GM23248 (cell line): ENCODE measurements around the gene MAGEC1. TPM values are rescaled to one million over a fixed set of nuclear protein-coding genes. Genes with fewer than 3 reads are reported as not detected.
"Not testable (repeated sequence)": the region's sequence is repeated elsewhere in the genome, so short reads cannot be mapped to it uniquely, and the experiment has no call there.

Experiments used
- DNase-seq: peaks from one replicate; pipeline ENCODE4 v3.0.0-alpha.2; 2015
- H2AFZ ChIP-seq: fragments of 200-600 bp; sonication (generic); 2 replicates; pipeline ENCODE4 v1.6.1; 2016; ENCODE audit warnings: antibody characterized with exemption
- H3F3A ChIP-seq: fragments of 200-600 bp; sonication (generic); 2 replicates; pipeline ENCODE4 v1.6.1; 2016; ENCODE audit warnings: mild to moderate bottlenecking, antibody characterized with exemption, mixed run types; ENCODE audit not compliant: insufficient read depth
- H3K27ac ChIP-seq: fragments of 200-600 bp; sonication (generic); 2 replicates; pipeline ENCODE4 v1.5.1; 2016; ENCODE audit warnings: mild to moderate bottlenecking
- H3K27me3 ChIP-seq: fragments of 200-600 bp; sonication (generic); replicated peaks from 2 replicates; pipeline ENCODE4 v1.6.1; 2016; ENCODE audit warnings: mild to moderate bottlenecking; ENCODE audit not compliant: insufficient read depth
- H3K36me3 ChIP-seq: fragments of 200-600 bp; sonication (generic); 2 replicates; pipeline ENCODE4 v1.6.1; 2016; ENCODE audit warnings: low read depth, mild to moderate bottlenecking
- H3K4me1 ChIP-seq: fragments of 200-600 bp; sonication (generic); 2 replicates; pipeline ENCODE4 v1.6.1; 2016; ENCODE audit warnings: mild to moderate bottlenecking; ENCODE audit not compliant: insufficient read depth
- H3K4me2 ChIP-seq: fragments of 200-600 bp; sonication (generic); one replicate; pipeline ENCODE4 v1.6.1; 2016; ENCODE audit warnings: mild to moderate bottlenecking; ENCODE audit not compliant: unreplicated experiment
- H3K4me3 ChIP-seq: fragments of 200-600 bp; sonication (generic); 2 replicates; pipeline ENCODE4 v1.5.1; 2016; ENCODE audit warnings: mild to moderate bottlenecking
- H3K79me2 ChIP-seq: fragments of 200-600 bp; sonication (generic); 2 replicates; pipeline ENCODE4 v1.6.1; 2016; ENCODE audit warnings: mild to moderate bottlenecking; ENCODE audit not compliant: insufficient read depth
- H3K9ac ChIP-seq: fragments of 200-600 bp; sonication (generic); 2 replicates; pipeline ENCODE4 v1.6.1; 2016; ENCODE audit warnings: mild to moderate bottlenecking
- H3K9me2 ChIP-seq: fragments of 200-600 bp; sonication (generic); 2 replicates; pipeline ENCODE4 v1.6.1; 2016; ENCODE audit warnings: mixed run types, mild to moderate bottlenecking, moderate library complexity; ENCODE audit not compliant: insufficient read depth
- H3K9me3 ChIP-seq: fragments of 200-600 bp; sonication (generic); one replicate; pipeline ENCODE4 v1.6.1; 2017; ENCODE audit warnings: low read depth
- H4K20me1 ChIP-seq: fragments of 200-600 bp; sonication (generic); 2 replicates; pipeline ENCODE4 v1.6.0; 2016; ENCODE audit not compliant: insufficient read depth
- EZH2 ChIP-seq: fragments of 200-600 bp; sonication (generic); IDR thresholded peaks from 2 replicates; pipeline ENCODE4 v1.6.1; 2018; ENCODE audit warnings: antibody characterized with exemption, mild to moderate bottlenecking; ENCODE audit not compliant: insufficient read depth, poor library complexity, severe bottlenecking
- EZH2phosphoT487 ChIP-seq: fragments of 200-600 bp; sonication (generic); IDR thresholded peaks from 2 replicates; pipeline ENCODE4 v1.6.1; 2018; ENCODE audit warnings: antibody characterized with exemption, moderate library complexity, mild to moderate bottlenecking, low read depth; ENCODE audit not compliant: insufficient read depth
- WGBS, 2 experiments: methylation state at CpG; one replicate each; pipeline ENCODE4 v1.1.6; 2015 to 2017; ENCODE audit warnings: low lambda C conversion rate in 2 of 2, low coverage in 1 of 2; ENCODE audit errors: missing lambda C conversion rate in 2 of 2; 5-methylcytosine and 5-hydroxymethylcytosine counted together
- in situ Hi-C: fragments of 300-500 bp; cut with MboI; formaldehyde crosslinking; loops from 2 replicates; pipeline ENCODE4 v1.15.0; 2020
- polyA plus RNA-seq: library from polyadenylated mRNA; unstranded; fragments of >200 nt; fragmentation: Nextera tagmentation; extraction: Ambion mirVana; gene quantifications from 2 replicates; pipeline ENCODE4 v1.2.1, GENCODE V29; 2016
- total RNA-seq: library from RNA; depleted of rRNA; stranded (reverse); fragments of >200 nt; shearing (Covaris generic); gene quantifications from 2 replicates; pipeline ENCODE4 v1.2.3, GENCODE V29; 2014; rRNA removed

Gene MAGEC1, protein sequence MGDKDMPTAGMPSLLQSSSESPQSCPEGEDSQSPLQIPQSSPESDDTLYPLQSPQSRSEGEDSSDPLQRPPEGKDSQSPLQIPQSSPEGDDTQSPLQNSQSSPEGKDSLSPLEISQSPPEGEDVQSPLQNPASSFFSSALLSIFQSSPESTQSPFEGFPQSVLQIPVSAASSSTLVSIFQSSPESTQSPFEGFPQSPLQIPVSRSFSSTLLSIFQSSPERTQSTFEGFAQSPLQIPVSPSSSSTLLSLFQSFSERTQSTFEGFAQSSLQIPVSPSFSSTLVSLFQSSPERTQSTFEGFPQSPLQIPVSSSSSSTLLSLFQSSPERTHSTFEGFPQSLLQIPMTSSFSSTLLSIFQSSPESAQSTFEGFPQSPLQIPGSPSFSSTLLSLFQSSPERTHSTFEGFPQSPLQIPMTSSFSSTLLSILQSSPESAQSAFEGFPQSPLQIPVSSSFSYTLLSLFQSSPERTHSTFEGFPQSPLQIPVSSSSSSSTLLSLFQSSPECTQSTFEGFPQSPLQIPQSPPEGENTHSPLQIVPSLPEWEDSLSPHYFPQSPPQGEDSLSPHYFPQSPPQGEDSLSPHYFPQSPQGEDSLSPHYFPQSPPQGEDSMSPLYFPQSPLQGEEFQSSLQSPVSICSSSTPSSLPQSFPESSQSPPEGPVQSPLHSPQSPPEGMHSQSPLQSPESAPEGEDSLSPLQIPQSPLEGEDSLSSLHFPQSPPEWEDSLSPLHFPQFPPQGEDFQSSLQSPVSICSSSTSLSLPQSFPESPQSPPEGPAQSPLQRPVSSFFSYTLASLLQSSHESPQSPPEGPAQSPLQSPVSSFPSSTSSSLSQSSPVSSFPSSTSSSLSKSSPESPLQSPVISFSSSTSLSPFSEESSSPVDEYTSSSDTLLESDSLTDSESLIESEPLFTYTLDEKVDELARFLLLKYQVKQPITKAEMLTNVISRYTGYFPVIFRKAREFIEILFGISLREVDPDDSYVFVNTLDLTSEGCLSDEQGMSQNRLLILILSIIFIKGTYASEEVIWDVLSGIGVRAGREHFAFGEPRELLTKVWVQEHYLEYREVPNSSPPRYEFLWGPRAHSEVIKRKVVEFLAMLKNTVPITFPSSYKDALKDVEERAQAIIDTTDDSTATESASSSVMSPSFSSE
- total RNA-seq (not detected in 2 replicates), polyA plus RNA-seq (not detected in 2 replicates)

GRCh38 chrX:141903400-141904155 lies at the start of gene MAGEC1:
MAGEC1 (plus strand) TSS chrX:141903894; CDS start chrX:141905073, 1,179 bp downstream.
- no peak for TF ChIP-seq EZH2phosphoT487
- no peak for TF ChIP-seq EZH2
- in situ Hi-C loops, result no loop called here
- no peak within 1 kb of the TSS for H3K27ac ChIP-seq

GRCh38 chrX:141857479-141857878 lies 46.2 kb upstream of the MAGEC1 start:
- Histone ChIP-seq H3F3A (no peaks in the 10 kb centered on the region), H4K20me1 (no peaks in the 10 kb centered on the region), H3K27me3 (no peaks in the 10 kb centered on the region), H3K4me1 (no peaks in the 10 kb centered on the region), H3K36me3 (no peaks in the 10 kb centered on the region), H3K9me2 (no peaks in the 10 kb centered on the region), H3K9me3 (no peaks in the 10 kb centered on the region), H2AFZ (no peak overlapping the region), H3K79me2 (no peaks in the 10 kb centered on the region), H3K4me3 (no peak overlapping the region), H3K9ac (no peak overlapping the region), H3K4me2 (no peak overlapping the region), H3K27ac (no peak overlapping the region)
- WGBS, 2 experiments, result 0 to 5% methylated on average over 3 of the region's 3 CpGs
- no peak for DNase-seq
- TF ChIP-seq EZH2, result no peak
- TF ChIP-seq EZH2phosphoT487, result no peak
- in situ Hi-C loops, result no loop called here

More at GRCh38 chrX:141903400-141904155, at the start of gene MAGEC1:
- H3K27me3 ChIP-seq, result no peaks in the 10 kb centered on the region
- H3F3A ChIP-seq, result no peaks in the 10 kb centered on the region
- no peaks in the 10 kb centered on the region for H4K20me1 ChIP-seq
- no peaks in the 10 kb centered on the region for H3K79me2 ChIP-seq
- DNase-seq, result no peak
- no peaks in the 10 kb centered on the region for H3K4me1 ChIP-seq
- no peak within 1 kb of the TSS for H3K4me3 ChIP-seq
- no peaks in the 10 kb centered on the region for H3K9me2 ChIP-seq
- H3K9ac ChIP-seq, result no peak within 1 kb of the TSS
- H3K36me3 ChIP-seq, result no peaks in the 10 kb centered on the region
- H3K9me3 ChIP-seq, result no peaks in the 10 kb centered on the region
- 69 to 72% methylated on average over 12 to 19 of the region's 25 CpGs for WGBS, 2 experiments
- H2AFZ ChIP-seq, result no peak within 1 kb of the TSS
- H3K4me2 ChIP-seq, result no peak within 1 kb of the TSS

GRCh38 chrX:141879616-141880015 lies 24.1 kb upstream of the MAGEC1 start:
- WGBS, 2 experiments, result 23 to 27% methylated on average over 4 to 5 of the region's 5 CpGs
- Histone ChIP-seq H3K9ac (no peak overlapping the region), H3K27me3 (no peaks in the 10 kb centered on the region), H3K79me2 (no peaks in the 10 kb centered on the region), H2AFZ (no peak overlapping the region), H3K27ac (no peak overlapping the region), H4K20me1 (no peaks in the 10 kb centered on the region), H3F3A (no peaks in the 10 kb centered on the region), H3K4me1 (no peaks in the 10 kb centered on the region), H3K4me3 (no peak overlapping the region), H3K9me2 (no peaks in the 10 kb centered on the region), H3K36me3 (no peaks in the 10 kb centered on the region), H3K4me2 (no peak overlapping the region), H3K9me3 (no peaks in the 10 kb centered on the region)
- no peak for DNase-seq
- TF ChIP-seq EZH2phosphoT487, result no peak
- no peak for TF ChIP-seq EZH2
- in situ Hi-C loops, result no loop called here

GRCh38 chrX:141888811-141889210 lies 14.9 kb upstream of the MAGEC1 start:
- H3K9me2 ChIP-seq, H3K4me1 ChIP-seq, H3K9ac ChIP-seq, DNase-seq, H3K79me2 ChIP-seq, in situ Hi-C loops, H2AFZ ChIP-seq, H3K36me3 ChIP-seq, H3K27me3 ChIP-seq, H3K4me2 ChIP-seq, H4K20me1 ChIP-seq, H3F3A ChIP-seq, H3K9me3 ChIP-seq, H3K27ac ChIP-seq, H3K4me3 ChIP-seq: not testable (repeated sequence)
- 3 to 12% methylated on average over 4 of the region's 5 CpGs for WGBS, 2 experiments
